Common myeloid progenitor, CD34-positive (primary cell): ENCODE measurements around the gene ACBD7.

ENCODE experiments used
- CTCF ChIA-PET: fragments of 350-600 bp; sonication (Branson Sonifier 250); formaldehyde crosslinking; loops from one replicate; lab custom pipeline; 2021; ENCODE audit warnings: antibody characterized with exemption; lab: Charles Lee
- POLR2A ChIA-PET: fragments of 350-600 bp; sonication (Branson Sonifier 250); formaldehyde crosslinking; loops from one replicate; lab custom pipeline; 2021; ENCODE audit warnings: antibody characterized with exemption; lab: Charles Lee
- DNase-seq, 3 donors: peaks; one replicate each; pipeline versions ENCODE4 v3.0.0 to v3.0.0-alpha.2; 2013
- H3K27ac ChIP-seq, 2 experiments: 1 replicate in 1 of 2; 2 replicates in 1 of 2; pipeline ENCODE4 v1.7.0; 2013; ENCODE audit warnings: inconsistent platforms in 2 of 2, low read length in 2 of 2, mild to moderate bottlenecking in 2 of 2, low read depth in 1 of 2, moderate library complexity in 1 of 2; ENCODE audit not compliant: severe bottlenecking in 2 of 2, insufficient read depth in 1 of 2, poor library complexity in 1 of 2
- H3K27me3 ChIP-seq, 5 experiments: replicated peaks in 2 of 5; 1 replicate in 3 of 5; 2 replicates in 2 of 5; pipeline versions ENCODE4 v1.6.1 to v1.7.0; 2013; ENCODE audit warnings: low read length in 4 of 5, mild to moderate bottlenecking in 2 of 5, moderate library complexity in 2 of 5, inconsistent platforms in 1 of 5; ENCODE audit not compliant: insufficient read depth in 5 of 5, control insufficient read depth in 4 of 5
- H3K36me3 ChIP-seq, 4 experiments: 1 replicate in 2 of 4; 2 replicates in 2 of 4; pipeline versions ENCODE4 v1.6.1 to v1.7.0; 2013; ENCODE audit warnings: low read length in 3 of 4, control low read depth in 1 of 4, mild to moderate bottlenecking in 1 of 4; ENCODE audit not compliant: control insufficient read depth in 4 of 4, insufficient read depth in 4 of 4
- H3K4me1 ChIP-seq, 4 experiments: 1 replicate in 3 of 4; 2 replicates in 1 of 4; pipeline versions ENCODE4 v1.6.1 to v1.7.1; 2013; ENCODE audit warnings: low read length in 3 of 4, mild to moderate bottlenecking in 3 of 4, control low read depth in 1 of 4, inconsistent platforms in 1 of 4, moderate library complexity in 1 of 4; ENCODE audit not compliant: control insufficient read depth in 4 of 4, insufficient read depth in 4 of 4; ENCODE audit errors: control extremely low read depth in 1 of 4
- H3K4me3 ChIP-seq, 7 experiments: 1 replicate in 4 of 7; 2 replicates in 3 of 7; pipeline versions ENCODE4 v1.5.1 to v1.7.0; 2013; ENCODE audit warnings: mild to moderate bottlenecking in 7 of 7, low read length in 6 of 7, moderate library complexity in 6 of 7, inconsistent platforms in 2 of 7, low read depth in 2 of 7, control low read depth in 1 of 7; ENCODE audit not compliant: insufficient read depth in 4 of 7, control insufficient read depth in 1 of 7; ENCODE audit errors: extremely low read depth in 1 of 7
- H3K9me3 ChIP-seq, 5 experiments: 1 replicate in 4 of 5; 2 replicates in 1 of 5; pipeline versions ENCODE4 v1.6.1 to v1.7.1; 2013; ENCODE audit warnings: low read length in 4 of 5, mild to moderate bottlenecking in 2 of 5, inconsistent platforms in 1 of 5, low read depth in 1 of 5, moderate library complexity in 1 of 5; ENCODE audit not compliant: control insufficient read depth in 4 of 5, insufficient read depth in 2 of 5; ENCODE audit errors: control extremely low read depth in 1 of 5
- WGBS: methylation state at CpG from one replicate; pipeline ENCODE4 v1.1.5; 2013; ENCODE audit not compliant: insufficient coverage; 5-methylcytosine and 5-hydroxymethylcytosine counted together

ACBD7 gene

GRCh38 chr10:15096661-15097010 lies 8.1 kb upstream of the ACBD7 start:
- WGBS, result 0% methylated on average over 9 of the region's 11 CpGs

GRCh38 chr10:15092855-15093408 lies 4.4 kb upstream of the ACBD7 start:
- POLR2A ChIA-PET, result no interaction called here
- H3K9me3 ChIP-seq, result no peaks in the 10 kb centered on the region
- no peaks in the 10 kb centered on the region for H3K36me3 ChIP-seq
- H3K27me3 ChIP-seq, result no peaks in the 10 kb centered on the region
- no peak overlapping the region for H3K4me3 ChIP-seq
- H3K27ac ChIP-seq, result no peak overlapping the region
- peaks cover 0 to 19% (median 12%) of the 10 kb centered on the region in 4 experiments for H3K4me1 ChIP-seq
- CTCF ChIA-PET, result no interaction called here
- 98% methylated on average over 8 of the region's 16 CpGs for WGBS
- no peak for DNase-seq

More at GRCh38 chr10:15096661-15097010, 8.1 kb upstream of the ACBD7 start:
- peaks cover 0 to 22% (median 19%) of the 10 kb centered on the region in 4 experiments for H3K4me1 ChIP-seq
- H3K4me3 ChIP-seq, result peak overlapping the region; percentile 78 to 93 (median 89)
- peaks cover 0 to 13% (median 3%) of the 10 kb centered on the region in 4 experiments for H3K36me3 ChIP-seq
- peak overlapping the region; percentile 97 to 99 for H3K27ac ChIP-seq
- DNase-seq, result no peak
- CTCF ChIA-PET, result no interaction called here
- no peaks in the 10 kb centered on the region for H3K27me3 ChIP-seq
- no peaks in the 10 kb centered on the region for H3K9me3 ChIP-seq
- POLR2A ChIA-PET, result interaction anchor here (0.7 kb wide), 1 partner anchor 25 kb away, joined by 4 read pairs; no protein-coding TSS in a partner anchor

GRCh38 chr10:15091418-15091817 lies 2.8 kb upstream of the ACBD7 start:
- H3K4me1 ChIP-seq, result peaks cover 0 to 12% (median 8%) of the 10 kb centered on the region in 4 experiments
- H3K9me3 ChIP-seq, result no peaks in the 10 kb centered on the region
- no peaks in the 10 kb centered on the region for H3K27me3 ChIP-seq
- H3K4me3 ChIP-seq, result no peak overlapping the region
- H3K27ac ChIP-seq, result no peak overlapping the region
- DNase-seq, result no peak
- 95% methylated on average over 3 of the region's 5 CpGs for WGBS
- ChIA-PET CTCF (no interaction called here), POLR2A (no interaction called here)
- no peaks in the 10 kb centered on the region for H3K36me3 ChIP-seq

- no peaks in the 10 kb centered on the region for H3K36me3 ChIP-seq
- DNase-seq, result peak; percentile 18 to 79 (median 76)
- H3K27ac ChIP-seq, result no peak overlapping the region
- H3K27me3 ChIP-seq, result no peaks in the 10 kb centered on the region
- H3K4me3 ChIP-seq, result peak overlapping the region in 2 of 7 experiments; percentile 8 to 63
- POLR2A ChIA-PET, result no interaction called here
- peaks cover 0 to 9% (median 5%) of the 10 kb centered on the region in 4 experiments for H3K4me1 ChIP-seq
- WGBS, result 82% methylated on average over 6 of the region's 7 CpGs
- CTCF ChIA-PET, result interaction anchor here (0.7 kb wide), 1 partner anchor 12 kb away, joined by 3 read pairs; no protein-coding TSS in a partner anchor
- no peaks in the 10 kb centered on the region for H3K9me3 ChIP-seq
Measured at GRCh38 chr10:15084502-15084922, 4.1 kb downstream of the ACBD7 start.

- WGBS, result 89% methylated on average over 12 of the region's 18 CpGs
- no peaks in the 10 kb centered on the region for H3K9me3 ChIP-seq
- no peak for DNase-seq
- POLR2A ChIA-PET, result no interaction called here
- peaks cover 0 to 6% (median 5%) of the 10 kb centered on the region in 4 experiments for H3K4me1 ChIP-seq
- H3K27ac ChIP-seq, result no peak overlapping the region
- no peaks in the 10 kb centered on the region for H3K27me3 ChIP-seq
- CTCF ChIA-PET, result interaction anchor here (0.7 kb wide), 1 partner anchor 11 kb away, joined by 3 read pairs; no protein-coding TSS in a partner anchor
- peak overlapping the region in 2 of 7 experiments; percentile 6 to 63 for H3K4me3 ChIP-seq
- no peaks in the 10 kb centered on the region for H3K36me3 ChIP-seq
Measured at GRCh38 chr10:15083674-15084501, 4.7 kb downstream of the ACBD7 start.

GRCh38 chr10:15075421-15075820 lies 13.2 kb downstream of the ACBD7 start:
- CTCF ChIA-PET, result no interaction called here
- Histone ChIP-seq H3K4me3 (no peak overlapping the region), H3K36me3 (no peaks in the 10 kb centered on the region), H3K4me1 (no peaks in the 10 kb centered on the region), H3K27me3 (no peaks in the 10 kb centered on the region), H3K27ac (no peak overlapping the region), H3K9me3 (peaks cover 0 to 9% (median 0%) of the 10 kb centered on the region in 5 experiments)
- no peak for DNase-seq
- 100% methylated on average over 1 of the region's 3 CpGs for WGBS
- POLR2A ChIA-PET, result no interaction called here

GRCh38 chr10:15072358-15072757 lies 16.2 kb downstream of the ACBD7 start:
- H3K27ac ChIP-seq, result no peak overlapping the region
- H3K4me3 ChIP-seq, result no peak overlapping the region
- no peak for DNase-seq
- no peaks in the 10 kb centered on the region for H3K4me1 ChIP-seq
- ChIA-PET POLR2A (interaction anchor here (1.1 kb wide), 1 partner anchor 24 kb away, joined by 4 read pairs; no protein-coding TSS in a partner anchor), CTCF (interaction anchor here (0.9 to 1.3 kb wide), 2 partner anchors 12 to 28 kb away, joined by 3 read pairs; no protein-coding TSS in a partner anchor)
- H3K27me3 ChIP-seq, result no peaks in the 10 kb centered on the region
- 94% methylated on average over 3 of the region's 5 CpGs for WGBS
- no peaks in the 10 kb centered on the region for H3K36me3 ChIP-seq
- H3K9me3 ChIP-seq, result peaks cover 0 to 11% (median 0%) of the 10 kb centered on the region in 5 experiments
